Effector CD8-positive, alpha-beta T cell (primary cell): ENCODE data around the gene COA5.

Experiments used
- DNase-seq: peaks from one replicate; lab custom pipeline; 2025; lab: John Stamatoyannopoulos, UW

COA5 gene

GRCh38 chr2:98552499-98553179 lies 55.7 kb downstream of the COA5 start:
- DNase-seq, result no peak

DNA sequence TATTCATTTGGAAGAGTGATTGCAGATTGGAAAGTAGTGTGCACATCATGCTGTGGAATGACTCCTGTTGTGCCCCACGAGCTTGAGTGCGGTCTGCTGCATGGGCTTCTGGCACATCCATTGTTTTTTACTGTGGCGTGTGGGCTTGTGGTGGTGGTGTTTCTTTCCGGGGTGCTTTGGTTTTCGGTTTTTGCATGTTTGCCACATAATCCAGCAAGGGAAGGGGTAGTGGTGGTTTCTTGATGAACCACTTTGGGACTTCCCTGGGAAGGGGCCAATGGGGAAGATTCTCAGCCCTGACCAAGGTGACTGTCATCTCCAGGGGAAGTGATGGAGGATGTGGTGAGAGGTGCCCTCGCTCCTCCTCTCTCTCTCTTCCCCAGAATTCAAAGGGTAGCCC lies 57.0 kb downstream of the COA5 start:
- DNase-seq, result no peak

- DNase-seq, result no peak
Measured at GRCh38 chr2:98550165-98550564, 58.1 kb downstream of the COA5 start.
